Endothelial cell of umbilical vein (primary cell): ENCODE measurements around the gene RNPEPL1. TPM values are rescaled to one million over a fixed set of nuclear protein-coding genes. Genes with fewer than 3 reads are reported as not detected.

Experiments
- BruUV-seq: library from RNA; stranded (reverse); fragments of 400-500 nt; replicated peaks from 2 replicates; lab custom pipeline; 2021; lab: Mats Ljungman, UMichigan
- CTCF ChIA-PET: fragments of 300-600, 350-600 bp; sonication (Branson Sonifier 250); formaldehyde crosslinking; loops from one replicate; lab custom pipeline; 2021; ENCODE audit warnings: antibody characterized with exemption, inconsistent platforms; lab: Charles Lee
- POLR2A ChIA-PET: fragments of 300-600, 350-600 bp; sonication (Branson Sonifier 250); formaldehyde crosslinking; loops from one replicate; lab custom pipeline; 2021; ENCODE audit warnings: antibody characterized with exemption, inconsistent platforms; lab: Charles Lee
- DNase-seq: peaks from one replicate; pipeline ENCODE4 v3.0.0-alpha.2; 2011; ENCODE audit warnings: low read depth, low spot score
- FAIRE-seq: peaks from 2 replicates; lab custom pipeline; 2011; peaks lifted over from hg19 to GRCh38; lab: Jason Lieb, UNC
- H2AFZ ChIP-seq: 2 replicates; pipeline ENCODE4 v1.6.0; 2012; ENCODE audit warnings: low read depth, low read length, control low read depth, inconsistent platforms
- H3K27ac ChIP-seq: 2 replicates; pipeline ENCODE4 v1.5.1; 2011; ENCODE audit warnings: low read depth, mild to moderate bottlenecking, control low read depth, low read length, moderate library complexity; ENCODE audit not compliant: insufficient read depth
- H3K27me3 ChIP-seq, 2 experiments: 2 replicates each; pipeline versions ENCODE4 v1.6.0 to v1.6.1; 2011; ENCODE audit warnings: low read length in 2 of 2, mixed read lengths in 1 of 2; ENCODE audit not compliant: control insufficient read depth in 2 of 2, insufficient read depth in 2 of 2
- H3K36me3 ChIP-seq, 2 experiments: 2 replicates in 1 of 2; 3 replicates in 1 of 2; pipeline ENCODE4 v1.5.1; 2011; ENCODE audit warnings: low read length in 2 of 2, mild to moderate bottlenecking in 1 of 2, moderate library complexity in 1 of 2; ENCODE audit not compliant: control insufficient read depth in 2 of 2, insufficient read depth in 2 of 2; ENCODE audit errors: extremely low read depth in 1 of 2
- H3K4me1 ChIP-seq: 3 replicates; pipeline ENCODE4 v1.5.1; 2011; ENCODE audit warnings: mild to moderate bottlenecking, low read length; ENCODE audit not compliant: control insufficient read depth, insufficient read depth; ENCODE audit errors: extremely low read depth
- H3K4me2 ChIP-seq: 2 replicates; pipeline ENCODE4 v1.6.1; 2011; ENCODE audit warnings: low read length, control low read depth, mixed read lengths; ENCODE audit not compliant: insufficient read depth
- H3K4me3 ChIP-seq, 3 experiments: fragments of 200-600 bp in 1 of 3; sonication (generic), shearing (Covaris generic) in 1 of 3; replicated peaks in 1 of 3; 2 replicates each; pipeline ENCODE4 v1.5.1; 2011 to 2016; ENCODE audit warnings: control low read depth in 3 of 3, low read length in 3 of 3, mild to moderate bottlenecking in 2 of 3, inconsistent platforms in 1 of 3, low read depth in 1 of 3, moderate library complexity in 1 of 3; ENCODE audit not compliant: insufficient read depth in 1 of 3
- H3K79me2 ChIP-seq: 2 replicates; pipeline ENCODE4 v1.6.0; 2012; ENCODE audit warnings: low read length, inconsistent platforms; ENCODE audit not compliant: control insufficient read depth, insufficient read depth
- H3K9ac ChIP-seq: replicated peaks from 2 replicates; pipeline ENCODE3; 2011; ENCODE audit warnings: low read length, control low read depth; ENCODE audit not compliant: insufficient read depth; ENCODE audit errors: extremely low read depth
- H3K9me1 ChIP-seq: replicated peaks from 3 replicates; pipeline ENCODE4 v1.6.0; 2011; ENCODE audit warnings: mild to moderate bottlenecking, low read length; ENCODE audit not compliant: control insufficient read depth, insufficient read depth; ENCODE audit errors: extremely low read depth
- H3K9me3 ChIP-seq: replicated peaks from 2 replicates; pipeline ENCODE4 v1.5.1; 2012; ENCODE audit warnings: low read length, inconsistent platforms; ENCODE audit not compliant: control insufficient read depth, insufficient read depth
- H4K20me1 ChIP-seq: replicated peaks from 2 replicates; pipeline ENCODE3; 2011; ENCODE audit warnings: mild to moderate bottlenecking, low read length; ENCODE audit not compliant: control insufficient read depth, insufficient read depth; ENCODE audit errors: extremely low read depth
- CTCF ChIP-seq, 2 donors: IDR thresholded peaks; 1 replicate in 1 of 2; 2 replicates in 1 of 2; pipeline ENCODE4 v1.5.1; 2011; ENCODE audit warnings: low read length in 2 of 2, mild to moderate bottlenecking in 2 of 2, moderate library complexity in 2 of 2, control low read depth in 1 of 2, inconsistent platforms in 1 of 2, low read depth in 1 of 2; ENCODE audit not compliant: insufficient read depth in 1 of 2; ENCODE audit errors: extremely low read depth in 1 of 2
- EZH2 ChIP-seq: IDR thresholded peaks from 2 replicates; pipeline ENCODE4 v1.6.1; 2012; ENCODE audit warnings: borderline replicate concordance, low read depth, mild to moderate bottlenecking, moderate library complexity, low read length, inconsistent platforms; ENCODE audit not compliant: severe bottlenecking
- FOS ChIP-seq: IDR thresholded peaks from 2 replicates; pipeline ENCODE4 v1.6.1; 2011; ENCODE audit warnings: mild to moderate bottlenecking, low read length, moderate library complexity, borderline replicate concordance; ENCODE audit not compliant: insufficient read depth
- GATA2 ChIP-seq: IDR thresholded peaks from 2 replicates; pipeline ENCODE4 v1.7.0; 2011; ENCODE audit warnings: low read depth, mild to moderate bottlenecking, moderate library complexity, mixed read lengths, low read length; ENCODE audit not compliant: insufficient read length, insufficient read depth
- JUN ChIP-seq: IDR thresholded peaks from 2 replicates; pipeline ENCODE4 v1.6.1; 2011; ENCODE audit warnings: borderline replicate concordance, low read depth; ENCODE audit not compliant: insufficient read length, insufficient read depth
- MYC ChIP-seq: IDR thresholded peaks from one replicate; pipeline ENCODE4 v1.6.1; 2011; ENCODE audit warnings: mild to moderate bottlenecking, low read depth, low read length
- POLR2A ChIP-seq: IDR thresholded peaks from 2 replicates; pipeline ENCODE4 v1.6.1; 2012; ENCODE audit warnings: low read depth, mild to moderate bottlenecking, control low read depth, low read length
- POLR2AphosphoS5 ChIP-seq: IDR thresholded peaks from 2 replicates; pipeline ENCODE4 v1.6.1; 2012; ENCODE audit warnings: low read depth, mild to moderate bottlenecking, control low read depth, low read length, moderate library complexity; ENCODE audit not compliant: insufficient read depth
- dilution Hi-C: fragments of 300-500 bp; cut with MboI; formaldehyde crosslinking; loops from one replicate; pipeline ENCODE4 v1.15.0; 2019; ENCODE audit warnings: low sequenced_read_pairs; ENCODE audit not compliant: extremely low pct_ligation_motif_present
- intact Hi-C: fragments of 100-400 bp; cut with micrococcal nuclease; formaldehyde crosslinking; loops from one replicate; pipeline ENCODE4 v1.10.0; 2022
- polyA plus RNA-seq, 4 experiments: library from polyadenylated mRNA; depleted of rRNA in 3 of 4; stranded (reverse) in 3 of 4; unstranded in 1 of 4; fragments of >200 nt; gene quantifications; 2 replicates each; pipeline versions ENCODE4 v1.2.1 to v1.2.3, GENCODE V29; 2011 to 2012; ENCODE audit warnings: missing spikeins in 1 of 4
- total RNA-seq: library from RNA; stranded (reverse); gene quantifications from 2 replicates; pipeline ENCODE4 v1.2.3, GENCODE V29; 2021
- TF ChIP-seq, protein P1 (sequence below): IDR thresholded peaks from 2 replicates; pipeline ENCODE4 v1.6.1; 2011; ENCODE audit not compliant: insufficient read depth, insufficient read length

The RNPEPL1 gene
- total and polyA plus RNA-seq, 2 donors (not counting 3 experiments of a cell fraction or from before 2014, with no cell fraction given) = 35.8 to 67.1 TPM

- peaks cover 2% of the 10 kb centered on the region for H3K79me2 ChIP-seq
- CTCF ChIA-PET = interaction anchor here (1.1 kb wide), 1 partner anchor 63 kb away, joined by 4 read pairs; no protein-coding TSS in a partner anchor
- H2AFZ ChIP-seq = no peak overlapping the region
- TF ChIP-seq FOS (no peak), MYC (no peak), EZH2 (no peak), JUN (no peak), CTCF (IDR thresholded peaks at IDR 0.05; ENCODE audit: extremely low read depth in 1 of 2, insufficient read depth in 1 of 2, low read depth in 1 of 2, low read length in 2 of 2) (no peak), POLR2A (no peak), POLR2AphosphoS5 (no peak), GATA2 (no peak)
- TF ChIP-seq, protein P1, sequence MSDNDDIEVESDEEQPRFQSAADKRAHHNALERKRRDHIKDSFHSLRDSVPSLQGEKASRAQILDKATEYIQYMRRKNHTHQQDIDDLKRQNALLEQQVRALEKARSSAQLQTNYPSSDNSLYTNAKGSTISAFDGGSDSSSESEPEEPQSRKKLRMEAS = no peak
- BruUV-seq = no TSS peak
- no peak overlapping the region for H3K4me2 ChIP-seq
- no peak overlapping the region for H3K9ac ChIP-seq
- POLR2A ChIA-PET = no interaction called here
- no peak overlapping the region for H3K4me3 ChIP-seq
- no peak overlapping the region for H3K27ac ChIP-seq
- no peaks in the 10 kb centered on the region for H3K4me1 ChIP-seq
- intact Hi-C loops = no loop called here
- FAIRE-seq (no peak), DNase-seq (no peak)
- H3K36me3 ChIP-seq = peaks cover 0 to 30% of the 10 kb centered on the region in 2 experiments
- H3K9me1 ChIP-seq = no peaks in the 10 kb centered on the region
- dilution Hi-C loops = no loop called here
- H3K27me3 ChIP-seq = no peaks in the 10 kb centered on the region
- no peaks in the 10 kb centered on the region for H3K9me3 ChIP-seq
- no peaks in the 10 kb centered on the region for H4K20me1 ChIP-seq
These were observed 9.2 kb downstream of the RNPEPL1 start for GRCh38 chr2:240577281-240578109.
